ENCODE data around the gene SMG6. TPM values are rescaled to one million over a fixed set of nuclear protein-coding genes. Genes with fewer than 3 reads are reported as not detected.

Gene SMG6
- total and polyA plus RNA-seq, 2 of the 8 experiments (the other 6 are each of a cell fraction or from before 2014, with no cell fraction given) = 18.5 to 25.2 TPM

GRCh38 chr17:2336215-2336851, 32.7 kb upstream of the SMG6 start, which contains the start of gene TSR1 (continued):
- no peak for TF ChIP-seq ZNF274 (IDR thresholded peaks at IDR 0.05; ENCODE audit: borderline replicate concordance, extremely low read depth, low read length)
- TF ChIP-seq BRCA1 (IDR thresholded peaks at IDR 0.05; ENCODE audit: low read depth, low read length) = peak; percentile 57; the same call in 1 of the 2 replicates
- no peak for TF ChIP-seq TEAD4 (IDR thresholded peaks at IDR 0.05; ENCODE audit: low read depth, low read length)
- TF ChIP-seq FOSL1 (IDR thresholded peaks at IDR 0.05; ENCODE audit: insufficient read depth, low read depth, low read length) = no peak
- TF ChIP-seq RAD21 (IDR thresholded peaks at IDR 0.05 in 1 of 2, conservative IDR thresholded peaks at IDR 0.05 in 1 of 2; ENCODE audit: low read depth in 2 of 2, low read length in 2 of 2) = no peak; a peak in 1 of 4 replicates
- no peak for TF ChIP-seq JUND (IDR thresholded peaks at IDR 0.05; ENCODE audit: low read length)
- no peak for TF ChIP-seq SP2 (IDR thresholded peaks at IDR 0.05; ENCODE audit: low read length)
- TF ChIP-seq JUN (IDR thresholded peaks at IDR 0.05; ENCODE audit: low read depth, low read length) = no peak
- 0 out of 2 replicates have a peak, but pooled peaks have one; percentile 25 for TF ChIP-seq EGR1 (IDR thresholded peaks at IDR 0.05; ENCODE audit: borderline replicate concordance, low read depth, low read length)
- peak; percentile 94 for TF ChIP-seq GABPA (IDR thresholded peaks at IDR 0.05; ENCODE audit: borderline replicate concordance, insufficient read depth, low read length)
- TF ChIP-seq KDM1A (IDR thresholded peaks at IDR 0.05; ENCODE audit: borderline replicate concordance, low read length) = no peak
- TF ChIP-seq, protein P1, sequence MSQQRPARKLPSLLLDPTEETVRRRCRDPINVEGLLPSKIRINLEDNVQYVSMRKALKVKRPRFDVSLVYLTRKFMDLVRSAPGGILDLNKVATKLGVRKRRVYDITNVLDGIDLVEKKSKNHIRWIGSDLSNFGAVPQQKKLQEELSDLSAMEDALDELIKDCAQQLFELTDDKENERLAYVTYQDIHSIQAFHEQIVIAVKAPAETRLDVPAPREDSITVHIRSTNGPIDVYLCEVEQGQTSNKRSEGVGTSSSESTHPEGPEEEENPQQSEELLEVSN (IDR thresholded peaks at IDR 0.05) = peak; percentile 85
- peak; percentile 95 for TF ChIP-seq YY1 (IDR thresholded peaks at IDR 0.05; ENCODE audit: low read depth, low read length)
- peak; percentile 89 for TF ChIP-seq CHD2 (IDR thresholded peaks at IDR 0.05; ENCODE audit: low read length)
- TF ChIP-seq NRF1 (IDR thresholded peaks at IDR 0.05; ENCODE audit: low read depth, low read length) = no peak
- no peak for TF ChIP-seq CTBP2 (IDR thresholded peaks at IDR 0.05; ENCODE audit: borderline replicate concordance, insufficient read depth, insufficient read length, low read length)
- TF ChIP-seq MAFK (IDR thresholded peaks at IDR 0.05; ENCODE audit: low read depth, low read length) = no peak
- TF ChIP-seq CBX5 (IDR thresholded peaks at IDR 0.05; ENCODE audit: low read depth, low read length) = no peak
- TF ChIP-seq CREB1 (IDR thresholded peaks at IDR 0.05) = peak; percentile 84
- TF ChIP-seq SIRT6 (IDR thresholded peaks at IDR 0.05; ENCODE audit: low read length) = no peak
- peak; percentile 91 for TF ChIP-seq TAF1 (IDR thresholded peaks at IDR 0.05; ENCODE audit: low read depth, low read length)
- TF ChIP-seq CBX8 (IDR thresholded peaks at IDR 0.05; ENCODE audit: borderline replicate concordance, low read depth, low read length) = no peak
- peak; percentile 73 for TF ChIP-seq SAP30 (IDR thresholded peaks at IDR 0.05; ENCODE audit: insufficient read depth, insufficient replicate concordance, low read length)
- TF ChIP-seq EP300 (IDR thresholded peaks at IDR 0.05; ENCODE audit: borderline replicate concordance in 1 of 2, low read depth in 2 of 2, low read length in 2 of 2) = peak in 1 of 2 experiments; percentile 31; a peak in 1 of 3 replicates
- no peak for TF ChIP-seq SRF (IDR thresholded peaks at IDR 0.05; ENCODE audit: low read depth, low read length)
